Measurements from ENCODE around the gene POU2AF1. TPM values are rescaled to one million over a fixed set of nuclear protein-coding genes. Genes with fewer than 3 reads are reported as not detected.

The POU2AF1 gene
- polyA plus RNA-seq, 2 of the 4 experiments (the other 2 are of a cell fraction): not detected

- TF ChIP-seq MYC (IDR thresholded peaks at IDR 0.05; ENCODE audit: borderline replicate concordance, low read length) (no peak), POLR2A (IDR thresholded peaks at IDR 0.05; ENCODE audit: low read length) (no peak), SREBF2 (IDR thresholded peaks at IDR 0.05) (no peak), MAZ (IDR thresholded peaks at IDR 0.05; ENCODE audit: borderline replicate concordance, low read depth, low read length) (no peak), ZSCAN20 (CRISPR knock-in tag; IDR thresholded peaks at IDR 0.05) (no peak), RNF2 (IDR thresholded peaks at IDR 0.05; ENCODE audit: borderline replicate concordance, low read depth) (no peak)
These were observed 594 bp upstream of the POU2AF1 start (continued) for GRCh38 chr11:111379602-111380136.

- WGBS (ENCODE audit: missing lambda C conversion rate): no CpG with 5 or more reads among the region's 8 CpGs
- Histone ChIP-seq H3K27ac (no peak overlapping the region), H3K4me1 (no peaks in the 10 kb centered on the region), H3K4me3 (no peak overlapping the region), H3K9me3 (no peaks in the 10 kb centered on the region), H3K4me2 (no peak overlapping the region)
- no peak for DNase-seq (ENCODE audit: low read depth in 1 of 2, low spot score in 1 of 2)
- POLR2A ChIA-PET: no interaction called here
- ATAC-seq: no peak
- no peak for FAIRE-seq
- no peak for TF ChIP-seq HDAC2 (IDR thresholded peaks at IDR 0.05)
- TF ChIP-seq PHF8 (IDR thresholded peaks at IDR 0.05; ENCODE audit: borderline replicate concordance, low read depth): no peak
- no peak for TF ChIP-seq CHD4 (IDR thresholded peaks at IDR 0.05; ENCODE audit: borderline replicate concordance)
- TF ChIP-seq REST (IDR thresholded peaks at IDR 0.05): no peak
- no peak for TF ChIP-seq ZC3H11A (IDR thresholded peaks at IDR 0.05)
- TF ChIP-seq NPAS2 (CRISPR knock-in tag; IDR thresholded peaks at IDR 0.05; ENCODE audit: borderline replicate concordance): no peak
- no peak for TF ChIP-seq CHD2 (IDR thresholded peaks at IDR 0.05; ENCODE audit: low read length, partially characterized antibody)
- no peak for TF ChIP-seq CBX8 (IDR thresholded peaks at IDR 0.05)
- no peak for TF ChIP-seq ZFP36 (IDR thresholded peaks at IDR 0.05; ENCODE audit: borderline replicate concordance, partially characterized antibody)
- TF ChIP-seq USF2 (IDR thresholded peaks at IDR 0.05): no peak
- TF ChIP-seq JUNB (IDR thresholded peaks at IDR 0.05): no peak
- no peak for TF ChIP-seq BHLHE40 (IDR thresholded peaks at IDR 0.05; ENCODE audit: low read depth, low read length)
- TF ChIP-seq NFE2L2 (conservative IDR thresholded peaks at IDR 0.05; ENCODE audit: low read length): no peak
- TF ChIP-seq FOSB (CRISPR knock-in tag; IDR thresholded peaks at IDR 0.05): no peak
- no peak for TF ChIP-seq RARB (CRISPR knock-in tag; IDR thresholded peaks at IDR 0.05)
- TF ChIP-seq FOSL2 (IDR thresholded peaks at IDR 0.05): no peak
- TF ChIP-seq FOSL2 (CRISPR knock-in tag; IDR thresholded peaks at IDR 0.05): no peak
- no peak for TF ChIP-seq ZNF302 (CRISPR knock-in tag; IDR thresholded peaks at IDR 0.05)
- no peak for TF ChIP-seq MAFK (IDR thresholded peaks at IDR 0.05; ENCODE audit: partially characterized antibody)
- CTCF ChIA-PET: no interaction called here
These were observed 752 bp downstream of the POU2AF1 start for GRCh38 chr11:111378185-111378860.
